GM18507 (cell line): ENCODE measurements around the gene MGRN1.
A peak's percentile ranks its signal among the peaks of the same experiment; 100 is the strongest.

Experiments
- DNase-seq: peaks from one replicate; pipeline ENCODE4 v3.0.0; 2011; ENCODE audit warnings: low read depth; ENCODE audit not compliant: insufficient read length; ENCODE audit errors: extremely low spot score
- FAIRE-seq: peaks from 2 replicates; lab custom pipeline; 2011; peaks lifted over from hg19 to GRCh38; lab: Jason Lieb, UNC

MGRN1 gene

DNA sequence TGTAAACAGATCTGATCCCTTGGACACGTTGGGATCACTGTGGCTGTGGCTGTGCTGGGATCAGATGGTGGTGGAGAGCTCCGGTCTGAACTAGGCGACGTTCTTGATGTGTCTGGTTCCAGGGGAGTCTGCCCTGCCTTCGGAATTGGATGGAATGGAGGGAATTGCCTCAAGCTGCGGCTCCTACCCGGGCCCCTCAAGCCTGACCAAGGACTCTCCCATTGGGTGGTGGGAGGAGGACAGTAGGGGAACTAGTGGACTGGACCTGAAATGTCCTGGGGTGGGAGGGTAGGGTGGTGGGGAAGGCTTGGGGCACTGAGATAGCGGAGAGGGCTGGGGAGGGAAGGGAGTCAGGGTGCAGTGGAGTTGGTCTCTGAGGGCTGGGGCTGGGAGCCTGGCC, 6.7 kb upstream of the MGRN1 start:
- no peak for DNase-seq
- no peak for FAIRE-seq

DNA sequence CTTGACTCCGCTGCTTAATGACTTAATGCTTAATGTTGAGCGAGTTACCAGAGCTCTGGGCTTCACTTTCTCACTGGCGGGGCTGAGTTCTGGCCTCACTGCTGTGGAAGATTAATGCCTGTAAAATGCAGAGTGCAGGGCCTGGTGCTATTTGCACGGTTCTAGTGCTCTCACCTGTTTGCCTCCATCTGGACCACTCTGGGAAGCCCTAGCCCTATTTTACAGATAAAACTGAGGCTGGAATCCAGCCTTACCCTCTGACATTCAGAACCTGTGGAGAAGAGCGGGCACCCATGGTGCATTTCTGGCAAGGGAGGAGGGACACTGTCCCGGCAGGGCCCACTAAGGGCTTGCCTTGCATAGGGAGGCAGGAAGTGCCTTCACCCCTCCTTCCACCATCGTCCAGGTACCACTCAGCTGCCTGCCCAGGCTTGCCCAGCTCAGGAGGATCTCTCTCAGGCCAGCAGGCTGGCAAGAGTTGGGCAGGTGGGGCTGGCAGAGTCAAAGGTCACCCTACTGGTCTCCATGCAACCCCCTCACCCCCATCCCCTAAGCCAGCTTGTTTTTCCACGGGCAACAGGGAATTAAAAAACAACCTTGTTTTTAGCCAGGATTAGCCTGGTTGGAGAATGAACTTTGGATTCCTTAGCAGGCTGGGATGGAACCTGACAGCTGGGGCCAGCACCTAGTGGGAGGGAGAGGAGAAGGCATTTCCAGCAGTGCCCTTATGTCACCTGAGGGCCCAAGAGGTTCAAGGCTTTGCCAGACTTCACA, 5.8 kb upstream of the MGRN1 start:
- no peak for FAIRE-seq
- DNase-seq = no peak

DNA sequence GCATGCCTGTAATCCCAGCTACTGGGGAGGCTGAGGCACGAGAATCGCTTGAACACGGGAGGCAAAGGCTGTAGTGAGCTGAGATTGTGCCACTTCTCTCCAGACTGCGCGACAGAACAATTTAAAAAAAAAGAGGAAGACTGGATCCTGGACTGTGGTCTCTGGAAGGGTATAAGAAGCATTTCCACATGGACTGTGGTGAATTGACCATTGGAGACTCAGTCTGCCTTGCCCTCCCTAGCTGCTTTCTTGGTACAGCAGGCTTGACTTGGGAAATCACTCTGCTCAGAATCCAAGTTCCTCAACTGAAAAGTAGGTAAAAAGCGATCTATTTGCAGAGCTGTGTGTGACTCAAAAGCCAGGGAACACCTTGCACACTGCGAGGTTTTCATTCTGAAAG, 1.0 kb upstream of the MGRN1 start:
- DNase-seq (no peak), FAIRE-seq (no peak)

DNA sequence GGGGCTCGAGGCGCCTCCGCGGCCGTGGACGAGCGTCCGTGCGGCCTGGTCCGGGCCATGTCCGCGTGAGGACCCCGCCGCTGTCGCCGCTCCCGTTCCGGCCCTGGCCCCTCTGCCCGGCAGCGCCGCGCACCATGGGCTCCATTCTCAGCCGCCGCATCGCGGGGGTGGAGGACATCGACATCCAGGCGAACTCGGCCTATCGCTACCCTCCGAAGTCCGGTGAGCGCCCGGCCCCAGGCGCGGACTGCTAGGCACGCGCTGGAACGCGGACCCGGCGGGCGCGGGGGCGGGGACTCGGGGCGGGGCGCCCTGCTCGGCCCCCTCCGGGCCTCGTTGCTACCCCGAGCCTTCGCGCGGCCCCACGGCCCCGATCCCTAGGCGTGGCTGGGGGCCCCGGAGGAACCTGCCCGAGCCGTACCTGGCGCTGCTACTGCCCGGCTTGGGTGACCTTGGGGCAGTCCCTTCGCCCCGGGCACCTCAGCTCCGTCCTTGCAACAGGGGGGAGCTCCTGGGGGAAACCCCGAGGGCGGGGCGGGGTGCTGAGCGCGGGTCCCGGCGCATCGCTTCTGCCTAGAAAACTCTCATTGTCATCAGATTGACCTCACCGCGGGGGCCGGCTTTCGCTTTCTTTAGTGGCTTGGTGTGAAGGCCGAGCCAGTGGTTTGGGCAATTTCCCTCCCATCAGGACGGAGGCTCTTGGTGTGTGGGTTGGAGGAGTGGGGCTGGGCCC, 367 bp downstream of the MGRN1 start:
- FAIRE-seq = peak; percentile 85

DNA sequence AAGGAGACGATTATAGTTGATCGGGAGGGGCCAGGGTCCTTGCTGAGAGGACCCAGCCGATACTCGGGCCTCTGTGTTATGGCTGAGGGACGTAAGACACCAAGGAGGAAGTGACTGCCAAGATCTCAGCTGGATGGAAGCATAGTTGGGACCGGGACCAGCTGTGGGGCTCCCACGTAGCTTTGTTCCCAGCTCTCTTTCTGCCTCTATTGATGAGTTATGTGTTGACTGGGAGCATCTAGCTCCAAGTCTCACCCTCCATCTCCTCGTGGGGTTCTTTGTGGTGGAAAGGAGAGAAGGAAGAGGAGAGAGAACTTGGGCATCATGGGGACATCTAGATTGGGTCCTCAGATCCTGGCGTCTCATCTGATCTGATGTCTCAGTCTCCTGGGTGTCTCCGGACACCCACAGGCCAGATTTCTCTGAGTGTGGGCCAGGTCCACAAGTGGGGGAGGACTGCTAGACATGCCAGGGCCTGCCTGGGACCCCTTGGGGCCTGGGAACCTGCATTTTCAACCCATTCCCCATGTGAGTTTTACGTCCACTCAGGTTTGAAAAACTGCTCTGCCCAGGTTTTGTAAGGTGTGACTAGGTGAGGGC, 1.0 kb downstream of the MGRN1 start:
- peak; percentile 42 for FAIRE-seq
- no peak for DNase-seq

More for the DNA sequence above, 367 bp downstream of the MGRN1 start:
- peak; percentile 59 for DNase-seq

DNA sequence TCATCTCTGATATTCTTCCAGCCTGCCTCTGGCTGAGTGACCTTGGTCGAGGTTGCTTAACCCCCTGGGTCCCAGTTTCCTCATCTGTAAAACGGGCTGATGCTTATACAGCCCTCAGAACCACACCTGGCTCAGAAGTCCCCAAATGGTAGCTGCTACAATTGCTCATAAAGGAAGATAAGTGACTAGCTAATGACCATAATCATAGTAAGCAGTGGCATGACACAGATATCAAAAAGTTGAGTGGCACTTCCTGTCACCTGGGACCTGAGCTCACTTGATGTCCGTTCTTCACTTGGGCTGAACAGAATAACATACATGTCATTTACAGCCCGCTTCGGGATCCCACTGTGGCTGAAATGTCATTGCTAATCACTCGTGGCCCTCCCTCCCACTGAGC, 1.8 kb downstream of the MGRN1 start:
- DNase-seq = no peak
- no peak for FAIRE-seq

DNA sequence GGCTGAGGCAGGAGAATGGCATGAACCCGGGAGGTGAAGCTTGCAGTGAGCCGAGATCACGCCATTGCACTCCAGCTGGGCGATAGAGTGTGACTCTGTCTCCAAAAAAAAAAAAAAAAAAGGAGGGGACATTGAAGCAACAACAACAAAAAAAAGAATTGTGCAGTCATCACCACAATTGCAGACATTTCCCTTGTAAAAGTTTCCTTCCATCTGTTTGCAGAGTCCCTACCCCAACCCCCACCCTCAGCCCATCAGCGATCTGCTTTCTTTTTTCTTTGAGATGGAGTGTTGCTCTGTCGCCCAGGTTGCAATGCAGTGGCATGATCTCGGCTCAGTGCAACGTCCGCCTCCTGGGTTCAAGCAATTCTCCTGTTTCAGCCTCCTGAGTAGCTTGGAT, 3.7 kb downstream of the MGRN1 start:
- FAIRE-seq = no peak

DNA sequence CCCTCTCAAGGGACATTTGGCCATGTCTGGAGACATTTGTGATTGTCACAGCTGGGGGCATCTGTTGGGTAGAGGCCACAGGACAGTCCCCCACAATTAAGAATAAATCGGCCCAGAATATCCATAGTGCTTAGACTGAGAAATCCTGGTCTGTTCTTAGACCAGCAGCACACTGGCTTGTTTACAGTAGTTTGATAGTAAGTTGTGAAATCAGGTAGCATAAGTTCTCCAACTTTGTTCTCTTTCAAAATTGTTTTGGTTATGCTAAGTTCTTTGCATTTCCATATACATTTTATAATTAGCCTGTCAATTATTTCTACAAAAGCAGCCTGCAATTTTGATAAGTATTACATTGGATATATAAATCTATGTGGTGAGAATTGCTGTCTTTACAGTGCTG, 6.8 kb downstream of the MGRN1 start:
- DNase-seq (no peak), FAIRE-seq (no peak)

More for the DNA sequence above, 3.7 kb downstream of the MGRN1 start:
- DNase-seq = no peak

DNA sequence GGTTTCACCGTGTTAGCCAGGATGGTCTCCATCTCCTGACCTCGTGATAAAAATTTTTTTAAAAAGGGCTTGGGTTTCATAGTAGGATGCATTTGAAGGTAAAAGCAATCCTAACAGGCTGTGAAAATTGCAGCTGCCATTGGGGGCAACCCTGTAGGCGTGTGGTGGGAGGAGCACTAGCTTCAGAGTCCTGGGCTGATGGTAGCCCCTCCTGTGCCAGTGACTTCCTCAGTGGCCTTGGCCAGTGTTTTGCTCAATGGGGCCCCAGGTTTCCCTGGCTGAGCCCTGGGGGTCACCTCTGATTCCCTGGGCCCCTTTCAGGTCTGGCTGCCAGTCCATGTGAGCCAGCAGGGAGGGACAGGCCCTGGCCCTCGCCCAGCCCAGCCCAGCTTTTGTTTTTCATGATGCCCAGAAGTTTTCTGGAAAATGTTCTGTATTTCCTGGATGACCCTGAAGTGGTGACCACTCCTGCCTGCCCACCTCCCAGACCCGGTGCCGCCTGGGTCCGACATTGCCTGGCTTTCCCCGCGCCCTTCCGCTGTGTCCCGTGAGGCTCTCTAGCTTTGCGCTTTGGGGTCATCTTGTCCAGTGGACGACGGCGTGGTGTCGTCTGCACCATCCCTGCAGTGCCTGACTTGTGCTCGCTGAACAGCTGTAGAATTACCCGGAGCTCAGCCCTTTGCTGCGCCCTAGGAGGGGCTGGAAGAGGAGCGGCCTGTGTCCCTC, 9.4 kb downstream of the MGRN1 start:
- FAIRE-seq = no peak
- DNase-seq = no peak

DNA sequence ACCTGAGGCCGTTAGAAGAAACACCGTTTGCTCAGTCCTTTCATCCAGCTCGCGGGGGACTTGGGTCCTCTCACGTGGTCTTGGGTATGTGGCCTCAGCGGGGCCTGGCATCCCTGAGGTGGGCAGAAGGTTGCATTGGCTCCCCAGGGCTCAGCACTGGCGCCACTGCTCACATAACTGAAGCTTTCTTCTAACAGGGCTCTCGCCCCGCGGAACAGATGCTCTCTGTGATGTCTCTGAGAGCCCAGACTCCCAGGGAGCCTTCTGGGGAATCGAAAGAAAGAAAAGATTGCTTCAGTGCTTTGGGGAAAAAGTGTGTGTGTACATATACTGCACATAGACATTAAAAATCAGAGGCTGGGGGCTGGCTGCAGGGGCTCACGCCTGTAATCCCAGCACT, 10.1 kb downstream of the MGRN1 start:
- FAIRE-seq (no peak), DNase-seq (no peak)

DNA sequence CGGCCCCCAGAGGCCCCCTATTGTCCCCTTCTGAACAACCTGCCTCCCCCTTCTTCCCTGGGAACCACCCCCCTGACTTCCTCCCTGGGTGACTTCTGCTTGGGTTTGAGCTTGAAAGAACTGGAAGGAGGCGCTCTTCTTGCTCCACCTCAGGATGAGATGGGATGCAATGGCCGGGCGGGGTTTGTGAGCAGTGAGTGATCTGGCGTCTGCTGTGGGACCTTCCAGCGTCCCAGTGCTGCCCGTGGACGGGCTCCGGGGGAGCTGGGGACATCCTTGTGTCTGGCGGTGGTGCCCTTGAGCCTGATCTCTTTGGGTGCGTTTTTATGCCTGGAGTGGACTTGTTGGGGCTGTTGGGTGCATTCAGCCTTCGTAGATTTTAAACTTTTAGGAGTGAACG, 11.6 kb downstream of the MGRN1 start:
- FAIRE-seq = no peak
- DNase-seq = no peak

DNA sequence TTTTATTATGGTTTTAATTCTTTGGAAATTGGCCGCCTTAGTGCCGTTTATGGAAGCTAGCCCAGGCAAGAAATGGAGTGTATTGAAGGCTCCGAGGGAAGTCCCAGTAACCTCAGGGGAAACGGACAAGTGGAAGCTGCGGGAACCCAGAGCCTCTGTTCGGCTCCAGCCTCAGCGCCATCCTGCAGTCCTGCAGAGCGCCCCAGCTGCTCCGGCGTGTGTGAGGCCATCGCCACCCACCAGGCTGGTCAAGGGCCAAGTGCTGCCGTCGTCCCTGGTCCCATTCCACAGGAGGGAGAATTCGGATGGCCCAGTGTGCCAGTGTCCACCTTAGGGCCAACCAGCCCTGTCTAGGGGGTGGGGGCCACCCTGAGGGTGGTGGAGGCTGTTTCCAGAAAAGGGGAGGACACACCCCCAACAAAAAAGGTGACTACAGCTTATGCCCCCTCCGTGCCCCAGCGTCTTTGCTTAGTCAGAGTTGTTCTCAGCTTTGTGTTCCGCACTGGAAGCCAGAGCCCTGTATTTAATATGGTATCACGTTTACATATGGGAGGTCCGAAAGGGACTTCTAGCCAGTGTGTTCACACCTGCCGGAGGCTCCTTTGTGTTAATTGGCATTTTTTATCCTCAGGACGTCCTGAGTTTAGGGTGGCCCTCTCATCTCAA, 13.0 kb downstream of the MGRN1 start:
- no peak for FAIRE-seq

DNA sequence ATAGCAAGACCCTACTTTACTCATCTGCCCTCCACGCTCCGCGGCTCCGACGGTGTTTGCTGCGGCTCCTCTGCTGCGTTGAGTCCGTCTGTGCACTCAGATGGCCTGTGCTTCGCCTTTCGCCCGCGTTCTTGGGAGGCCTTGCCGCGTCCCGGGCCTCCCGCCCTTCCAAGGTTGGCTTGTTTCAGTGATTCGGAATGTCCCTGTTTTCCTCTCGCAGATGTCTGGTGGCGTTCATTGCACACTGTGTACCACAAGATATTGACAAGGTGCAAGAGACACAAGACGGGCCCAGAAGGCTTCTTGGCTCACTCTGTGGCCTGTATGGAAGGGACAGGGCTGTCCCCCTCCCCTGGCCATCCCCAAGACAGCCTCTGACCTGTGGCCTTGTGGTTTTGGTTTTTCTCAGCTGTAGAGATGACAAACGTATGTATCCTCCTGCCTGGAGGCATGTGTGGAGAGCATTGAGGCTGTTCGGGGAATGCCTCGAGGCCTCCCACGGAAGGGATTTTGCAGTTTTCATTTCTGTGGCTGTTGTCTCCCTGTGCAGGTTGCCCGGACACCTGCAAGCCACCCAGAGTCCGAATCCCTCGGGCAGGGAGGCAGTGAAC, 15.4 kb downstream of the MGRN1 start:
- FAIRE-seq (no peak), DNase-seq (no peak)

More for the DNA sequence above, 13.0 kb downstream of the MGRN1 start:
- no peak for DNase-seq

DNA sequence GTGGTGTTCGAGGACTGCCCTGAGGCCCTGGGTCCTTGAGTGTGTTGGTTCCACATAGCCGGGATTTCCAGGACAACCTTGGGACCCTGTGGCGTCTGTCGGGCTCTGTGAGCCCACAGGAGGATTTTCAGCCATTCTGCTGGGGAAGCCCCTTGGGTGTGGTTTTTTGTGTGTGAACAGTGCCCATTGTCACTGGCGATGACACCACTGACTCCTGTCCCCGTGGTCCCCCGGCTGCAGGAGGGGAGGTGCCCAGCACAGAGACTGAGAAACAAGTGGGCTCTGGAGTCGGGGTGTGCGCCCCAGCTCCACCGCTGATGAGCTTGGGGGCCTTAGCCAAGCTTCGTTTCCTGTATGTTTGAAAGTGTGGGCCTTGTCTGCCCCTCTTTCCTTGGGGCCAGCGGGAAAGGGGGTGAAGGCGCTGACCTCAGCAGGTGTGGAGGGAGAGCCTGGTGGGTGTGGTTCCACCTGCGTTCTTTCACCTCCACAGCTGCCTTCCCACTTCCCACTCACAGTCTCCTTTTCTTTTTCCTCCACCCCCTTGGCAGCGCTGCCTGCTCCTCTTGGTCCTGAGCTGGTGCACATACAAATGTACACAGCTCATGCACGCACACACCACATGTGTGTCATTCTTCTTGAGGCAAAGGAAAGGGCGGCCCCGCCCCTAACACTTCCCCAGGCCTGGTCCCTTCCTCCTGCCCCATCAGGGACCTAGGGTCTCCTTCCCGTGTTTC, 16.1 kb downstream of the MGRN1 start:
- FAIRE-seq (no peak), DNase-seq (no peak)

DNA sequence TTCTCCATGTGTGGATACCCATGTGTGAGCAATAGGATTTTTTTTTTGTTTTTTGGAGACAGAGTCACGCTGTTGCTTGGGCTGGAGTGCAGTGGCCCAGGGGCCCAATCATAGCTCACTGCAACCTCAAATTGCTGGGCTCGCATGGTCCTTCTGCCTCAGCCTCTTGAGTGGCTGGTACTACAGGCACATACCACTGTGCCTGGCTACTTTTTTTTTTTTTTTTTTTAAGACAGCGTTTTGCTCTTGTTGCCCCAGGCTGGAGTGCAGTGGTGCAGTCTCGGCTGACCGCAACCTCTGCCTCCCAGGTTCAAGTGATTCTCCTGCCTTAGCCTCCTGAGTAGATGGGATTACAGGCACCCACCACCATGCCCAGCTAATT, 16.7 kb downstream of the MGRN1 start:
- DNase-seq (no peak), FAIRE-seq (no peak)

DNA sequence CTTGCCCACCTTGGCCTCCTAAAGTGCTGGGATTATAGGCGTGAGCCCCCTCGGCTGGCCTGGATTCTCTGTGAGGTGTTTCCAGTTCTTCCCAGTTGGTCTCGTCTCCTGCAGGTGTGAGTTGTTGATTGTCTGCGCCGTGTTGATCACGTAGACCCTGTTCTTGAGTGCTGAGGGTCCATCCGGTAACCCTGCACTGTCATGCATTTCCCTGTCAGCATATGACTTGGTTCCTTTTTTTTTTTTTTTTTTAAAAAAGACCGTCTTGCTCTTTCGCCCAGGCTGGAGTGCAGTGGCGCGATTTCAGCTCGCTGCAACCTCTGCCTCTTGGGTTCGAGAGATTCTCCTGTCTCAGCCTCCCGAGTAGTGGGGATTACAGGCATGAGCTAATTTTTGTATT, 17.3 kb downstream of the MGRN1 start:
- DNase-seq (no peak), FAIRE-seq (no peak)

DNA sequence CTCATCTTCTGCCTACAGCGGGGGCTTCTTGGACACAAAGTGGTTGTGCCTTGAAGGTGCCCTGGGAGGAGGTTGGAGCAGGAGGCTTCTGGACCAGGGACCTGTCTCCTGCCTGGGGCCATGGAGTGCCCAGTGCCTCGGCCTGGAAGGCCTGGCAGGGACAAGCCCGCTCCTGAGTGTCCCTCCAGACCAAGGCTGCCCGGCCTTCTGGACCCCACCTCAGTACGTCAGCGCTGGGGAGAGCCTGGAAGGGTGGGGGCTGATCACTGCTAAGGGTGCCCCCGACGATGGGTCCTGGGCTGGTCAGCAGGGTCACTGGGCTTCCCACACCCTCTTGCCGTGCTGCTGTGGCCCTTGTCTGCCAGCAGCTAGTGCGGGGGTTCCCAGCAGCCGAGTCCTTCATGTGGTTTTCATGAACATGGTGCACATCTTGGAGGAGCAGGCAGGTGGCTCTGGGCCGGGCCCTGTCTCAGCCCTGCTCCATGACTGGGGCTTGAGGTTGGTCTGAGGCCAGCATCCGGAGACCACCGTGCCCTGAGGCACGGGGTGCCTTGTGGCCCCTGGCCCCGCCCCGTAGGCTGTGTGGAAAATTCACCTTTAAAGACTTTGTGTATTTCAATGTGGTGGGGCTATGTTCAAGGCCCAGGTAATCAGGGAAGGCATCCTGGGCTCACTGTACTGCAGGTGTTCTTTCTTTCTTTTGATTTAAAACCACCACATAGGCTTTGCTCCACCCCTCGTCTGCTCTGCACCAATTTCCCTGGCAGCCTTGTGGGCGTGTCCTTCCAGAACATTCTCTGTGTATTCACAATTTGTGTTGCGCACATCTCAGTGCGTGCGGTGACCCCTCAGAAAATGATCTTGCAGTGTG, 22.4 kb downstream of the MGRN1 start:
- FAIRE-seq = no peak
- no peak for DNase-seq

DNA sequence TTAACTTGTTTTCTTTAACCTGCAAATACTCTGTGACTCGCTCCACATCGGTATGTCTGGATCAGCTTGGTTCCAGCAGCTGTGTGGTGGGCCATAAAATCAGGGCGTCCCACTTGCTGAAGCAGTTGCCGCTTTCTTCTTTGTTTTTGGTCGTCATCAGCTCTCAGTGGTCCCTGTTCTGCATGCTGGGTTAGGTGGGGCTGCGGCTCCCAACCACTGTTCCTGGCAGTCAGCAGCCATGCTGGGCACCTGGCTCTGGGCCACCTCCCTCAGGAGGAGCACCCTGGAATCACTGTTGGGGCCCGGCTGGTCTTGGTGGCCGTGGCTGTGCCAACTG, 23.0 kb downstream of the MGRN1 start:
- no peak for DNase-seq
- FAIRE-seq = no peak
